Measurements from ENCODE around the gene CERK. TPM values are rescaled to one million over a fixed set of nuclear protein-coding genes. Genes with fewer than 3 reads are reported as not detected.

The CERK gene
- total and polyA plus RNA-seq, 2 of the 13 experiments (the other 11 are each of a cell fraction or from before 2014, with no cell fraction given), result 40.3 to 41.9 TPM

DNA sequence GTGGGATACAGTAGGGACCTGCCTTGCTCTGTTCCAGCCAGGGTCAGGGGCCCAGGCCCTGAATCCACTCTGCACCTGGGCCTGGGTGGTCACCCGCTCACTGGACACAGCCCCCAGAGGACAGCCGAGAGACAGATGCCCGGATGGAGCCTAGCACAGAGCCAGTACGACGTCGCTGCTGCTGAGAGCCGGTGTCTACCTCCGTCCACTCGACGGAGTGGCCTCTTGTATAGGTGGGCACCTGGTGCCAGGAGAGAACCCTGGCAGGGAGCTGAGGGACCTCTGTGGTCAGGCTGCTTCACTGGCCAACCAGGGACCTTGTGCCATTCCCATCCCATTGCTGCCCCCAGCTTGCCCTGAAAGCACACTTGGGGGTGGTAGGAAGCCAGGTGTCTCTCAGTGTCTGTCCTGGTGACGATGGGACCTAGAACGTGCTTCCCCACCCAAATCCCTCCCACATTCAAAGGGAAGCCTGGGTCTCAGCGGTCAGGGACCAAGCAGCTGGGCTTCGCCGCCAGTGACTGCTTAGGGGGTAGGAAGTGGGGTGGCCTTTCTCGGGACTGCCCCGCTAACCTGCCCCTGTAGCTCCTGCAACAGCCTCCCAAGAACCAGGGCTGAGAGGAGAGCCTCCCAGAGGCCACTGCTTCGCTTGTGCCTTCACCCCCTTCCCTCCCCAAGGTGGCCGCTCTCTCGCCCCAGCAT, 10.3 kb upstream of the CERK start (continued):
- TF ChIP-seq SPEN (CRISPR knock-in tag; IDR thresholded peaks at IDR 0.05; ENCODE audit: low read depth), result no peak
- TF ChIP-seq ZFP82 (CRISPR knock-in tag; IDR thresholded peaks at IDR 0.05; ENCODE audit: borderline replicate concordance), result no peak
- TF ChIP-seq, protein P1, sequence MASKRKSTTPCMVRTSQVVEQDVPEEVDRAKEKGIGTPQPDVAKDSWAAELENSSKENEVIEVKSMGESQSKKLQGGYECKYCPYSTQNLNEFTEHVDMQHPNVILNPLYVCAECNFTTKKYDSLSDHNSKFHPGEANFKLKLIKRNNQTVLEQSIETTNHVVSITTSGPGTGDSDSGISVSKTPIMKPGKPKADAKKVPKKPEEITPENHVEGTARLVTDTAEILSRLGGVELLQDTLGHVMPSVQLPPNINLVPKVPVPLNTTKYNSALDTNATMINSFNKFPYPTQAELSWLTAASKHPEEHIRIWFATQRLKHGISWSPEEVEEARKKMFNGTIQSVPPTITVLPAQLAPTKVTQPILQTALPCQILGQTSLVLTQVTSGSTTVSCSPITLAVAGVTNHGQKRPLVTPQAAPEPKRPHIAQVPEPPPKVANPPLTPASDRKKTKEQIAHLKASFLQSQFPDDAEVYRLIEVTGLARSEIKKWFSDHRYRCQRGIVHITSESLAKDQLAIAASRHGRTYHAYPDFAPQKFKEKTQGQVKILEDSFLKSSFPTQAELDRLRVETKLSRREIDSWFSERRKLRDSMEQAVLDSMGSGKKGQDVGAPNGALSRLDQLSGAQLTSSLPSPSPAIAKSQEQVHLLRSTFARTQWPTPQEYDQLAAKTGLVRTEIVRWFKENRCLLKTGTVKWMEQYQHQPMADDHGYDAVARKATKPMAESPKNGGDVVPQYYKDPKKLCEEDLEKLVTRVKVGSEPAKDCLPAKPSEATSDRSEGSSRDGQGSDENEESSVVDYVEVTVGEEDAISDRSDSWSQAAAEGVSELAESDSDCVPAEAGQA (IDR thresholded peaks at IDR 0.05; ENCODE audit: low read depth), result no peak
- TF ChIP-seq, protein P1 (CRISPR knock-in tag; IDR thresholded peaks at IDR 0.05; ENCODE audit: borderline replicate concordance), result no peak
- TF ChIP-seq ZNF263 (CRISPR knock-in tag; IDR thresholded peaks at IDR 0.05), result no peak

DNA sequence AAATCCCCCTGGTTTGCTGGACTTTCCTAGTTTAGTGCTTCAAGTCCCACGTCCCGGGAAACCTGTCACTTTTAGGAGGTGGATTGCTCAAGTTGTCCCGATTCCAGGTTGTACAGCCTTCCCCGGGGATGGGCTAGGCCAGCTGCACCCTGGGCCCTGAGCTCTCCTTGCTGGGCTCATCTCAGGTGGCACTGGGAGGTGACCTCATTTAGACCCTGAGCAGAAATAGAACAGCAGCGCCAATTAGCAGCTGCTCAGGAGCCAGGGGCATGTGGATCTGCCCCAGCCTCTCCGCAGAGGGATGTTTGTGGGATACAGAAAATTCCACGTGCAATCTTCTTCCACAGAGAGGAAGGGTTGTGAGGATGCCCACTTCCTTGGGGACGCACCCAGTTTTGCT, 9.6 kb upstream of the CERK start:
- intact Hi-C loops (cut with micrococcal nuclease; ENCODE audit: unreplicated experiment), result no loop called here
- H3K4me3 ChIP-seq (replicated peaks in 1 of 3; ENCODE audit: insufficient read depth in 1 of 3, low read depth in 2 of 3, low read length in 3 of 3), result no peak overlapping the region
- H3K9me3 ChIP-seq (ENCODE audit: low read length), result no peaks in the 10 kb centered on the region
- no peak for DNase-seq (ENCODE audit: low spot score)
- no peak overlapping the region for H3K4me2 ChIP-seq (ENCODE audit: low read depth, low read length)
- in situ Hi-C loops (cut with HindIII; ENCODE audit: extremely low pct_ligation_motif_present, low pct_unique_long_range_greater_than_20kb), result no loop called here
- no peak for ATAC-seq
- no peaks in the 10 kb centered on the region for H3K79me2 ChIP-seq (ENCODE audit: insufficient read depth, low read length)
- CTCF ChIA-PET (ENCODE audit: low intra/inter-chr PET ratio, low total read pairs), result no interaction called here
- no peak overlapping the region for H2AFZ ChIP-seq (ENCODE audit: low read length)
- H3K9ac ChIP-seq (ENCODE audit: insufficient read depth, low read depth, low read length), result no peak overlapping the region
- no peak overlapping the region for H3K27ac ChIP-seq (ENCODE audit: extremely low read length, insufficient read depth, low read length)
- WGBS (ENCODE audit: low lambda C conversion rate), result 54% methylated on average over 4 of the region's 8 CpGs
- no peaks in the 10 kb centered on the region for H3K36me3 ChIP-seq (replicated peaks in 1 of 2; ENCODE audit: control insufficient read depth in 1 of 2, insufficient read depth in 2 of 2, low read length in 2 of 2)
- BruUV-seq (replicated peaks), result no TSS peak
- POLR2A ChIA-PET, result interaction anchor here (0.6 kb wide), 1 partner anchor 15 kb away, joined by 3 read pairs; the partner anchor contains the start of gene TBC1D22A
- FAIRE-seq, result no peak
- peaks cover 71% of the 10 kb centered on the region for H3K4me1 ChIP-seq (ENCODE audit: insufficient read depth, low read length)
- no peaks in the 10 kb centered on the region for H4K20me1 ChIP-seq (ENCODE audit: insufficient read depth, low read length)
- H3K27me3 ChIP-seq (ENCODE audit: control insufficient read depth in 1 of 2, insufficient read depth in 2 of 2, low read length in 2 of 2), result peaks cover 3 to 25% of the 10 kb centered on the region in 2 experiments; a peak in 3 of 5 replicates
- TF ChIP-seq FOSL2 (CRISPR knock-in tag; IDR thresholded peaks at IDR 0.05) (no peak), ZKSCAN5 (CRISPR knock-in tag; IDR thresholded peaks at IDR 0.05) (no peak), ZNF839 (CRISPR knock-in tag; IDR thresholded peaks at IDR 0.05; ENCODE audit: borderline replicate concordance) (no peak), NFE2L2 (IDR thresholded peaks at IDR 0.05; ENCODE audit: low read length) (no peak), TARDBP (CRISPR knock-in tag; IDR thresholded peaks at IDR 0.05) (no peak), RBM22 (optimal IDR thresholded peaks at IDR 0.05; ENCODE audit: low read length) (no peak), ZNF629 (CRISPR knock-in tag; conservative IDR thresholded peaks at IDR 0.05) (no peak), ZNF326 (CRISPR knock-in tag; IDR thresholded peaks at IDR 0.05; ENCODE audit: borderline replicate concordance) (no peak), ZNF550 (CRISPR knock-in tag; IDR thresholded peaks at IDR 0.05; ENCODE audit: borderline replicate concordance) (no peak), ZC3H4 (CRISPR knock-in tag; IDR thresholded peaks at IDR 0.05; ENCODE audit: borderline replicate concordance) (no peak), DMAP1 (CRISPR knock-in tag; IDR thresholded peaks at IDR 0.05) (no peak), KDM5B (CRISPR knock-in tag; IDR thresholded peaks at IDR 0.05; ENCODE audit: borderline replicate concordance) (no peak)
- TF ChIP-seq, protein P2, sequence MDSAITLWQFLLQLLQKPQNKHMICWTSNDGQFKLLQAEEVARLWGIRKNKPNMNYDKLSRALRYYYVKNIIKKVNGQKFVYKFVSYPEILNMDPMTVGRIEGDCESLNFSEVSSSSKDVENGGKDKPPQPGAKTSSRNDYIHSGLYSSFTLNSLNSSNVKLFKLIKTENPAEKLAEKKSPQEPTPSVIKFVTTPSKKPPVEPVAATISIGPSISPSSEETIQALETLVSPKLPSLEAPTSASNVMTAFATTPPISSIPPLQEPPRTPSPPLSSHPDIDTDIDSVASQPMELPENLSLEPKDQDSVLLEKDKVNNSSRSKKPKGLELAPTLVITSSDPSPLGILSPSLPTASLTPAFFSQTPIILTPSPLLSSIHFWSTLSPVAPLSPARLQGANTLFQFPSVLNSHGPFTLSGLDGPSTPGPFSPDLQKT (CRISPR knock-in tag; IDR thresholded peaks at IDR 0.05; ENCODE audit: borderline replicate concordance), result no peak

Data from HepG2 (cell line).